OCI-LY3 (cell line): ENCODE results near the gene MTMR6.

Experiments
- EZH2phosphoT487 ChIP-seq: fragments of 200-600 bp; shearing (Covaris generic); IDR thresholded peaks from 2 replicates; pipeline ENCODE4 v1.6.1; 2018; ENCODE audit warnings: antibody characterized with exemption, mixed run types, low read depth
- TF ChIP-seq, protein P1 (sequence below): fragments of 200-600, 300-600 bp; sonication (generic); IDR thresholded peaks from 2 replicates; pipeline ENCODE4 v1.5.1; 2014; ENCODE audit warnings: antibody characterized with exemption, low read length, low read depth

DNA sequence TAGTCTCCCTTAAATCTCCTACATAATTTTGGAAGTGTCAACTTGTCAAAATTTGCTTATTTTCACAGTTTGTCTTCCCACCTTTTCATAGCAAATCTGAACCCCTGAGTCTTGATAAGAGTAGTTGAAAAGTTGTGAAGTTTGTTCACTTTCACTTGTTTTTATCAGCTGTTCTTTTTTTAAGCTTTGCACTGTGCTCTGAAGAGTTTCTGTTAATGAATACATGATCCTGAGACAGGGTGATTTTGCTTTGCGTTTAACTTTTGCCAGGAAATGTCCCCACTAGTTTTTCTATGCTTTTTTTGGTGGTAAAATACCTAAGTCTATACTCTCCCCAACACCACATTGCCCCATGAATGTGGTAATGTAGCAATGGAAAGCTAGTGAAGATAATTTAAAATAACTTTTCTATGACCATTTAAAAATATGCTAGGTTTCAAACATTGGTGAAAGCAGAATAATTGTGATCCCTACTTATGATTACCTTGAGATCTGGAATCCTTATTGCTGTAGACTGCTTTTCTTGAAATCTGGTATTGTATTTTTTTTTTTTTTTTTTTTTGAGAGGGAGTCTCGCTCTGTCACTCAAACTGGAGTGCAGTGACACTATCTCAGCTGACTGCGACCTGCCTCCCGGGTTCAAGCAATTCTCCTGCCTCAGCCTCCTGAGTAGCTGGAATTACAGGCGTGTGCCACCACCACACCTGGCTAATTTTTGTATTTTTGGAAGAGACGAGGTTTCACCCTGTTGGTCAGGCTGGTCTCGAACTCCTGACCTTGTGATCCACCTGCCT is 19.6 kb upstream of the MTMR6 start:
- TF ChIP-seq, protein P1, sequence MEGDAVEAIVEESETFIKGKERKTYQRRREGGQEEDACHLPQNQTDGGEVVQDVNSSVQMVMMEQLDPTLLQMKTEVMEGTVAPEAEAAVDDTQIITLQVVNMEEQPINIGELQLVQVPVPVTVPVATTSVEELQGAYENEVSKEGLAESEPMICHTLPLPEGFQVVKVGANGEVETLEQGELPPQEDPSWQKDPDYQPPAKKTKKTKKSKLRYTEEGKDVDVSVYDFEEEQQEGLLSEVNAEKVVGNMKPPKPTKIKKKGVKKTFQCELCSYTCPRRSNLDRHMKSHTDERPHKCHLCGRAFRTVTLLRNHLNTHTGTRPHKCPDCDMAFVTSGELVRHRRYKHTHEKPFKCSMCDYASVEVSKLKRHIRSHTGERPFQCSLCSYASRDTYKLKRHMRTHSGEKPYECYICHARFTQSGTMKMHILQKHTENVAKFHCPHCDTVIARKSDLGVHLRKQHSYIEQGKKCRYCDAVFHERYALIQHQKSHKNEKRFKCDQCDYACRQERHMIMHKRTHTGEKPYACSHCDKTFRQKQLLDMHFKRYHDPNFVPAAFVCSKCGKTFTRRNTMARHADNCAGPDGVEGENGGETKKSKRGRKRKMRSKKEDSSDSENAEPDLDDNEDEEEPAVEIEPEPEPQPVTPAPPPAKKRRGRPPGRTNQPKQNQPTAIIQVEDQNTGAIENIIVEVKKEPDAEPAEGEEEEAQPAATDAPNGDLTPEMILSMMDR: no peak
- TF ChIP-seq EZH2phosphoT487: no peak
